ENCODE data around the gene CSF3R.

The CSF3R gene

GRCh38 chr1:36446746-36447145 lies 36.0 kb downstream of the CSF3R start:
- ATAC-seq, result no peak
- H3K27me3 Mint-ChIP-seq, result peaks cover 2% of the 10 kb centered on the region
- DNase-seq, result no peak
- no peak overlapping the region for H3K4me3 Mint-ChIP-seq
- H3K36me3 Mint-ChIP-seq (ENCODE audit: low read depth), result no peaks in the 10 kb centered on the region
- no peaks in the 10 kb centered on the region for H3K9me3 Mint-ChIP-seq
- peaks cover 15% of the 10 kb centered on the region for H3K4me1 Mint-ChIP-seq
- no peak overlapping the region for H3K27ac Mint-ChIP-seq

- Mint-ChIP-seq H3K27ac (no peak overlapping the region), H3K27me3 (peaks cover 2% of the 10 kb centered on the region), H3K4me1 (peaks cover 10% of the 10 kb centered on the region), H3K4me3 (no peak overlapping the region), H3K36me3 (ENCODE audit: low read depth) (no peaks in the 10 kb centered on the region), H3K9me3 (no peaks in the 10 kb centered on the region)
- ATAC-seq (no peak), DNase-seq (peak; percentile 23)
Measured at GRCh38 chr1:36446271-36446670, 36.4 kb downstream of the CSF3R start.

- DNase-seq, result no peak
- Mint-ChIP-seq H3K9me3 (no peaks in the 10 kb centered on the region), H3K4me1 (no peaks in the 10 kb centered on the region), H3K27ac (no peak overlapping the region), H3K4me3 (no peak overlapping the region), H3K36me3 (ENCODE audit: low read depth) (no peaks in the 10 kb centered on the region), H3K27me3 (no peaks in the 10 kb centered on the region)
- ATAC-seq, result no peak
Measured at GRCh38 chr1:36443297-36443696, 39.4 kb downstream of the CSF3R start.

GRCh38 chr1:36442337-36442736 lies 40.4 kb downstream of the CSF3R start:
- H3K9me3 Mint-ChIP-seq, result no peaks in the 10 kb centered on the region
- DNase-seq, result no peak

GRCh38 chr1:36440646-36441045 lies 42.1 kb downstream of the CSF3R start:
- H3K4me1 Mint-ChIP-seq, result no peaks in the 10 kb centered on the region
- H3K27me3 Mint-ChIP-seq, result no peaks in the 10 kb centered on the region
- H3K27ac Mint-ChIP-seq, result no peak overlapping the region
- no peaks in the 10 kb centered on the region for H3K36me3 Mint-ChIP-seq (ENCODE audit: low read depth)
- no peak overlapping the region for H3K4me3 Mint-ChIP-seq
- no peak for ATAC-seq
- no peaks in the 10 kb centered on the region for H3K9me3 Mint-ChIP-seq
- DNase-seq, result no peak

More at GRCh38 chr1:36442337-36442736, 40.4 kb downstream of the CSF3R start:
- Mint-ChIP-seq H3K27me3 (no peaks in the 10 kb centered on the region), H3K4me3 (no peak overlapping the region), H3K36me3 (ENCODE audit: low read depth) (no peaks in the 10 kb centered on the region), H3K4me1 (no peaks in the 10 kb centered on the region), H3K27ac (no peak overlapping the region)
- no peak for ATAC-seq

GRCh38 chr1:36440044-36440443 lies 42.7 kb downstream of the CSF3R start:
- no peaks in the 10 kb centered on the region for H3K9me3 Mint-ChIP-seq
- no peak for ATAC-seq

GRCh38 chr1:36438715-36439114 lies 44.0 kb downstream of the CSF3R start:
- H3K27ac Mint-ChIP-seq, result no peak overlapping the region
- no peak overlapping the region for H3K4me3 Mint-ChIP-seq
- no peaks in the 10 kb centered on the region for H3K9me3 Mint-ChIP-seq
- ATAC-seq (no peak), DNase-seq (no peak)
- H3K27me3 Mint-ChIP-seq, result no peaks in the 10 kb centered on the region
- no peaks in the 10 kb centered on the region for H3K36me3 Mint-ChIP-seq (ENCODE audit: low read depth)
- H3K4me1 Mint-ChIP-seq, result no peaks in the 10 kb centered on the region

More at GRCh38 chr1:36440044-36440443, 42.7 kb downstream of the CSF3R start:
- Mint-ChIP-seq H3K4me1 (no peaks in the 10 kb centered on the region), H3K4me3 (no peak overlapping the region), H3K27ac (no peak overlapping the region), H3K27me3 (no peaks in the 10 kb centered on the region), H3K36me3 (ENCODE audit: low read depth) (no peaks in the 10 kb centered on the region)
- DNase-seq, result no peak

- Mint-ChIP-seq H3K4me1 (no peaks in the 10 kb centered on the region), H3K9me3 (no peaks in the 10 kb centered on the region), H3K36me3 (ENCODE audit: low read depth) (no peaks in the 10 kb centered on the region), H3K27ac (no peak overlapping the region), H3K4me3 (no peak overlapping the region), H3K27me3 (no peaks in the 10 kb centered on the region)
- ATAC-seq (no peak), DNase-seq (no peak)
Measured at GRCh38 chr1:36436821-36437220, 45.9 kb downstream of the CSF3R start.

GRCh38 chr1:36433102-36433501 lies 49.6 kb downstream of the CSF3R start:
- H3K27ac Mint-ChIP-seq, result no peak overlapping the region
- H3K4me3 Mint-ChIP-seq, result no peak overlapping the region
- H3K36me3 Mint-ChIP-seq (ENCODE audit: low read depth), result no peaks in the 10 kb centered on the region
- DNase-seq, result no peak
- no peak for ATAC-seq
- H3K4me1 Mint-ChIP-seq, result no peaks in the 10 kb centered on the region
- no peaks in the 10 kb centered on the region for H3K27me3 Mint-ChIP-seq
- no peaks in the 10 kb centered on the region for H3K9me3 Mint-ChIP-seq

GRCh38 chr1:36432616-36433015 lies 50.1 kb downstream of the CSF3R start:
- no peaks in the 10 kb centered on the region for H3K9me3 Mint-ChIP-seq
- H3K4me1 Mint-ChIP-seq, result no peaks in the 10 kb centered on the region
- no peaks in the 10 kb centered on the region for H3K27me3 Mint-ChIP-seq

GRCh38 chr1:36425791-36426190 lies 56.9 kb downstream of the CSF3R start:
- Mint-ChIP-seq H3K4me1 (peaks cover 11% of the 10 kb centered on the region), H3K27ac (no peak overlapping the region), H3K9me3 (no peaks in the 10 kb centered on the region), H3K4me3 (no peak overlapping the region), H3K36me3 (ENCODE audit: low read depth) (no peaks in the 10 kb centered on the region), H3K27me3 (no peaks in the 10 kb centered on the region)
- peak; percentile 46 for ATAC-seq
- DNase-seq, result no peak

More at GRCh38 chr1:36432616-36433015, 50.1 kb downstream of the CSF3R start:
- Mint-ChIP-seq H3K36me3 (ENCODE audit: low read depth) (no peaks in the 10 kb centered on the region), H3K27ac (no peak overlapping the region), H3K4me3 (no peak overlapping the region)
- DNase-seq, result no peak
- no peak for ATAC-seq

GRCh38 chr1:36421649-36422048 lies 61.1 kb downstream of the CSF3R start:
- H3K27ac Mint-ChIP-seq, result no peak overlapping the region
- ATAC-seq (no peak), DNase-seq (no peak)
- no peaks in the 10 kb centered on the region for H3K36me3 Mint-ChIP-seq (ENCODE audit: low read depth)
- H3K9me3 Mint-ChIP-seq, result no peaks in the 10 kb centered on the region
- H3K4me1 Mint-ChIP-seq, result peaks cover 17% of the 10 kb centered on the region
- H3K4me3 Mint-ChIP-seq, result no peak overlapping the region
- H3K27me3 Mint-ChIP-seq, result no peaks in the 10 kb centered on the region

GRCh38 chr1:36420836-36421317 lies 61.8 kb downstream of the CSF3R start:
- H3K4me3 Mint-ChIP-seq, result no peak overlapping the region
- peaks cover 15% of the 10 kb centered on the region for H3K4me1 Mint-ChIP-seq
- H3K27me3 Mint-ChIP-seq, result no peaks in the 10 kb centered on the region
- H3K36me3 Mint-ChIP-seq (ENCODE audit: low read depth), result no peaks in the 10 kb centered on the region
- ATAC-seq (peak; percentile 96), DNase-seq (peak; percentile 95)
- H3K27ac Mint-ChIP-seq, result peak overlapping the region; percentile 43
- no peaks in the 10 kb centered on the region for H3K9me3 Mint-ChIP-seq

- DNase-seq (no peak), ATAC-seq (no peak)
- Mint-ChIP-seq H3K36me3 (ENCODE audit: low read depth) (no peaks in the 10 kb centered on the region), H3K27me3 (no peaks in the 10 kb centered on the region), H3K9me3 (no peaks in the 10 kb centered on the region), H3K27ac (peak overlapping the region; percentile 43), H3K4me3 (no peak overlapping the region), H3K4me1 (peaks cover 12% of the 10 kb centered on the region)
Measured at GRCh38 chr1:36420409-36420808, 62.3 kb downstream of the CSF3R start.

GRCh38 chr1:36419569-36419968 lies 63.1 kb downstream of the CSF3R start:
- ATAC-seq (no peak), DNase-seq (no peak)
- H3K36me3 Mint-ChIP-seq (ENCODE audit: low read depth), result no peaks in the 10 kb centered on the region
- no peak overlapping the region for H3K4me3 Mint-ChIP-seq
- H3K27me3 Mint-ChIP-seq, result no peaks in the 10 kb centered on the region
- peaks cover 12% of the 10 kb centered on the region for H3K4me1 Mint-ChIP-seq
- H3K9me3 Mint-ChIP-seq, result no peaks in the 10 kb centered on the region
- no peak overlapping the region for H3K27ac Mint-ChIP-seq

GRCh38 chr1:36419140-36419539 lies 63.6 kb downstream of the CSF3R start:
- no peaks in the 10 kb centered on the region for H3K9me3 Mint-ChIP-seq
- no peak overlapping the region for H3K4me3 Mint-ChIP-seq
- H3K27me3 Mint-ChIP-seq, result no peaks in the 10 kb centered on the region
- H3K4me1 Mint-ChIP-seq, result peaks cover 12% of the 10 kb centered on the region
- DNase-seq (no peak), ATAC-seq (no peak)
- no peaks in the 10 kb centered on the region for H3K36me3 Mint-ChIP-seq (ENCODE audit: low read depth)
- H3K27ac Mint-ChIP-seq, result no peak overlapping the region
